DMS 273 (cell line): ENCODE data around the gene GRK3.

Experiments used
- DNase-seq: peaks from one replicate; lab custom pipeline; 2025; ENCODE audit not compliant: unreplicated experiment; lab: John Stamatoyannopoulos, UW

GRK3 gene

GRCh38 chr22:25722223-25722622 is 157.7 kb downstream of the GRK3 start:
- DNase-seq, result no peak

- no peak for DNase-seq
Measured at GRCh38 chr22:25722626-25723025, 158.2 kb downstream of the GRK3 start.

- no peak for DNase-seq
Measured at GRCh38 chr22:25726241-25726640, 161.8 kb downstream of the GRK3 start.

GRCh38 chr22:25728071-25728470 is 163.6 kb downstream of the GRK3 start:
- DNase-seq, result no peak

- no peak for DNase-seq
Measured at GRCh38 chr22:25729016-25729995, 164.8 kb downstream of the GRK3 start.

- DNase-seq, result no peak
Measured at GRCh38 chr22:25735650-25736049, 171.2 kb downstream of the GRK3 start.

GRCh38 chr22:25736378-25737011 is 172.0 kb downstream of the GRK3 start:
- no peak for DNase-seq

- no peak for DNase-seq
Measured at GRCh38 chr22:25739659-25740344, 175.3 kb downstream of the GRK3 start.

- no peak for DNase-seq
Measured at GRCh38 chr22:25741692-25742626, 177.5 kb downstream of the GRK3 start, which contains the start of gene MYO18B. Gene MYO18B, plus strand, starts transcription at chr22:25742188. Its CDS starts 18,905 bp downstream, at chr22:25761093.

GRCh38 chr22:25742918-25743708 is 178.6 kb downstream of the GRK3 start:
- no peak for DNase-seq

- DNase-seq, result no peak
Measured at GRCh38 chr22:25744694-25745093, 180.2 kb downstream of the GRK3 start.

- no peak for DNase-seq
Measured at GRCh38 chr22:25745341-25746011, 181.0 kb downstream of the GRK3 start.

GRCh38 chr22:25746012-25746373 is 181.5 kb downstream of the GRK3 start:
- no peak for DNase-seq

- DNase-seq, result peak; percentile 16
Measured at GRCh38 chr22:25747245-25747944, 182.9 kb downstream of the GRK3 start.

GRCh38 chr22:25748140-25748539 is 183.7 kb downstream of the GRK3 start:
- no peak for DNase-seq

GRCh38 chr22:25748704-25749103 is 184.2 kb downstream of the GRK3 start:
- DNase-seq, result no peak

GRCh38 chr22:25749420-25750169 is 185.1 kb downstream of the GRK3 start:
- no peak for DNase-seq
